Measurements from ENCODE around the gene AHNAK.

AHNAK gene

DNA sequence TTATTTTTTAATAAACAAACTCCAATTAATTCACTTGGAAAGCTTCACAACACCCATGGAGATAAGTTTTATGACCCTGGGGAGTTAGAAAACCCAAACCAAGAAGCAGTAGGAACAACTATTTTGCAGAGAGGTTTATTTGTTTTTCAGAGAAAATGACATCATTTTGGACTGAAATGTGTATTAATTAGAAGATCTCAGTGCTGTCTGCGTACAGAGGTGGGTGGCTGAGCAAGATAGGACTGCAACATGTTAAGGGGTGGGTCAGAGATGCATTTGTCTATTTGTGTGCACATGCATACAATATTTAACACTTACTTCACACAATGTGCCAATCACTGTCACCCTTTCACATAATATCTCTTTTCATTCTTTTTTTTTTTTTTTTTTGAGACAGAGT is 126.7 kb downstream of the AHNAK start:
- DNase-seq (ENCODE audit: low read depth): no peak
- H3K4me3 ChIP-seq (ENCODE audit: low read depth, low read length): no peak overlapping the region
- TF ChIP-seq, protein P1, sequence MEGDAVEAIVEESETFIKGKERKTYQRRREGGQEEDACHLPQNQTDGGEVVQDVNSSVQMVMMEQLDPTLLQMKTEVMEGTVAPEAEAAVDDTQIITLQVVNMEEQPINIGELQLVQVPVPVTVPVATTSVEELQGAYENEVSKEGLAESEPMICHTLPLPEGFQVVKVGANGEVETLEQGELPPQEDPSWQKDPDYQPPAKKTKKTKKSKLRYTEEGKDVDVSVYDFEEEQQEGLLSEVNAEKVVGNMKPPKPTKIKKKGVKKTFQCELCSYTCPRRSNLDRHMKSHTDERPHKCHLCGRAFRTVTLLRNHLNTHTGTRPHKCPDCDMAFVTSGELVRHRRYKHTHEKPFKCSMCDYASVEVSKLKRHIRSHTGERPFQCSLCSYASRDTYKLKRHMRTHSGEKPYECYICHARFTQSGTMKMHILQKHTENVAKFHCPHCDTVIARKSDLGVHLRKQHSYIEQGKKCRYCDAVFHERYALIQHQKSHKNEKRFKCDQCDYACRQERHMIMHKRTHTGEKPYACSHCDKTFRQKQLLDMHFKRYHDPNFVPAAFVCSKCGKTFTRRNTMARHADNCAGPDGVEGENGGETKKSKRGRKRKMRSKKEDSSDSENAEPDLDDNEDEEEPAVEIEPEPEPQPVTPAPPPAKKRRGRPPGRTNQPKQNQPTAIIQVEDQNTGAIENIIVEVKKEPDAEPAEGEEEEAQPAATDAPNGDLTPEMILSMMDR (IDR thresholded peaks at IDR 0.05; ENCODE audit: control insufficient read depth, extremely low read depth, insufficient read depth): no peak

DNA sequence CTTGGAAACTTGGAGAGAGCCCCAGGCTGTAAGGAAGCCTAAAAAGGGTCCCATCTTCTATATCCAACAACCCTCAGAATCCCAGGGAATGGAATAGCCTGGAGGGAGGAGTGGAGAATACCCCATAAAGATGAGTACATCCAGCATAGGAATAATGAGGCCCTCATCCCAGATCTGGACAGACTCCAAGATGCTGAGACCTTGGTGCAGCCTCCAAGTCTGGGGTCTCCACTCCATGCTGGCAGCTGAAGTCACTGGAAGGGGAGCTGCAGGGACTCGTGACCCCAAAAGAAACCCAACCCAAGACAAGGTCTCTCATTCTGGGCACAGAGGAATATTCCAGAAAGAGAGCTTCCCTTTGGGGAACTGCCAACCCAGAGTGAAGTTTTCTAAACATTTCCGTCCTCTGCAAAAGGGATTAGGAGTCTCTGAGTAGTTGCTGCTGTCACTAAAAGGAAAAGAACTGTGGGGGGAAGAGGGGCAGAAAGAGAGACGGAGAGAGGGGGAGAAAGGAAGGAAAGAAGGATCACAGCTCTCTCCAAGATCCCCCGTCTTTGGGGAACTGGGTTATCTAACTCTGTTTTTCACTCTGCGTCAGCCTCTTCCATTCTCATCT is 127.2 kb downstream of the AHNAK start:
- DNase-seq (ENCODE audit: low read depth): no peak
- no peak overlapping the region for H3K4me3 ChIP-seq (ENCODE audit: low read depth, low read length)
- TF ChIP-seq, protein P1 (IDR thresholded peaks at IDR 0.05; ENCODE audit: control insufficient read depth, extremely low read depth, insufficient read depth): no peak

DNA sequence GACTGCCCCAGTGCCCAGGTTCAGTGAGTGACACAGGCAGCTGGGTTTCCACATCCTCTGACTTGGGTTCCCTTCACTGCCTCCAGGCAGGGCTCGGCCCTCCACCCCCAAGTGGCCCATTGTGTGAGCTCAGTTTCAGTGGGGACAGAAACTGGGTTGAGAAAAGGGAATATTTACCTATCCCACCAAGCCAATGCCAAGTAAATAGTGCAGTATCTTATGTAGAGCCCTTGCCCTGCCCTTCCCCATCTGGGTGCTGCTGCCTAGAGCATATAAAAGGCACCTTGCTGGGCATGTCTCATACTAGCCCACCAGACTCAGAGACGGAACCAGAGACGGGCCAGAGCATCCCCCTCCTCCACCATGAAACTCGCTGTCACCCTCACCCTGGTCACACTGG is 127.9 kb downstream of the AHNAK start, which contains the start of gene SCGB1A1:
TSS of gene SCGB1A1 (plus strand) at position 301 of the 400 bp plus-strand sequence. CDS start at position 364, 63 bp downstream.
- no peak within 1 kb of the TSS for H3K4me3 ChIP-seq (ENCODE audit: low read depth, low read length)
- TF ChIP-seq, protein P1 (IDR thresholded peaks at IDR 0.05; ENCODE audit: control insufficient read depth, extremely low read depth, insufficient read depth): no peak

DNA sequence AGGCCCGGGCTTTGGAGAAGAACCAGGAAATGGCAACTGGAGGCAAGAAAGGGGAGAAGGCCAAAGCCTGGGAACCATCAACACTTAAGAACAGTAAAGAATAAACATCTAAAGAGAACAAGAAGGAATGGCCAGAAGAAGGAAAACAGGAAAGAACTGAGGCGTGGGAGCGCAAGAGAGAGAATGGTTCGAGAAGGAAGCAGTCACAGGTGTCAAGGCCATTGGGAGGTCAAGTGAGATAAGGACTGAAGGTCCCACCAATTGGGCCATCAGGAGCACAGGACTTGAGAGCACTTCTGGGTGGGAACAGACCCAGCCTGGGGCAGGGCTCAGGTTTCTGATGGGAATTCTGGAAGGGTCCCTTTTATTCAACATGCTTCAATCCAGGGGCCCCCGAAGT is 128.5 kb downstream of the AHNAK start:
- no peak for DNase-seq (ENCODE audit: low read depth)
- no peak overlapping the region for H3K4me3 ChIP-seq (ENCODE audit: low read depth, low read length)
- TF ChIP-seq, protein P1 (IDR thresholded peaks at IDR 0.05; ENCODE audit: control insufficient read depth, extremely low read depth, insufficient read depth): no peak

More for the DNA sequence above, 127.9 kb downstream of the AHNAK start, which contains the start of gene SCGB1A1:
- DNase-seq (ENCODE audit: low read depth): no peak

DNA sequence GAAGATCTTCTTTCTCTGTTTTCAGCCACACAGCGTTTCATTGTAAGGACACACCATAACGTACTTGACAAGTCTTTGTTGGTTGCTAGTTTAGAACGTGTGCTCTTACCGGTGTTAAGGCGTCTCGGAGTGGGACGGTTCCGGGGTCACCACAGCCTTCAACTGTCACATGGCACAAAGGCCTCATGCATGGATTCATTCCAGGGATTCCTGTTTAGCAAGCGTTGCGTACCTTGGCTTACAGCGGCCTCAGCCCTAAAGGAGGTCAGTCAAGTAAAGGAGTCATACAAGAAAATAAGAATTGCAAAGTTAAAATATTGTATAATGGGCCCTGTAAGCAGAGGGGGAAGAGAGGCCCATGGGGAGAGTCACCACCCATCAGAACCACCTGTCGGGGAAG is 130.0 kb downstream of the AHNAK start:
- TF ChIP-seq, protein P1 (IDR thresholded peaks at IDR 0.05; ENCODE audit: control insufficient read depth, extremely low read depth, insufficient read depth): no peak
- no peak overlapping the region for H3K4me3 ChIP-seq (ENCODE audit: low read depth, low read length)
- DNase-seq (ENCODE audit: low read depth): no peak

DNA sequence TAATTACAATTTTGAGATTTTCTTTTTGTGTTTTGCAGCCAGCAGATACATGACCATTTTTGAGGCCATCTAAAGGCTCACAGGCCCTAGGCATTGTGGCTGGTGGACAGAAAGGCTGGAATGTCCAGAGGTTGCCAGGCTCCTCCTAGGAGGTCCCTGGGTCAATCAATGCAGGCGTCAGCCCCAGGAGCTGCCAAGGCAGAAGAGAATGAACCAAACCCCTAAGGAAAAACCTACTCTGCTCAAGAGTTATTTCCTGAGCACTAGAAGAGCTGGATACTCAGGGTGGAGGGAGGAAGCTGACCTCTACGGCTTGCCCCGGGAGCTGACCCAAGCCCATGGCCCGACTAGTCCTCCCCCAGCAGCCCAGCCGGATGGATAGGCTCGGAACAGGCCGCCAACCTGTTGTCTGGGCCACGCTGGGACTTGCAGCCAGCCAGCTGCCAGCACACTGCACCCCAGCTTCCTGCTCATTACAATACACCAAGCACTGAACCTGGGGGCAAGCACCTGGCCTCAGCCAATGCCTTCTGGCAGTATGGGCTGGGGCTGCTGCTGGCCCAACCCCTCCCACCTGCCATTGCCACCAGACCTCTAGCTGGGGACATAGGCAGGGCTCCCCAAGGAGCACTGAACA is 133.4 kb downstream of the AHNAK start:
- no peak for DNase-seq (ENCODE audit: low read depth)
- TF ChIP-seq, protein P1 (IDR thresholded peaks at IDR 0.05; ENCODE audit: control insufficient read depth, extremely low read depth, insufficient read depth): no peak
- H3K4me3 ChIP-seq (ENCODE audit: low read depth, low read length): no peak overlapping the region

Data from LNCaP clone FGC (cell line).